CD4-positive, alpha-beta T cell treated with Interleukin-17A for 1 hour (primary cell): ENCODE results near the gene B4GALNT3.
"Not testable (repeated sequence)": the region's sequence is repeated elsewhere in the genome, so short reads cannot be mapped to it uniquely, and the experiment has no call there.

Experiments
- DNase-seq: peaks from one replicate; pipeline ENCODE4 v3.0.0-alpha.2; 2020

B4GALNT3 gene

GRCh38 chr12:561391-561705, 101.6 kb downstream of the B4GALNT3 start:
- no peak for DNase-seq

DNA sequence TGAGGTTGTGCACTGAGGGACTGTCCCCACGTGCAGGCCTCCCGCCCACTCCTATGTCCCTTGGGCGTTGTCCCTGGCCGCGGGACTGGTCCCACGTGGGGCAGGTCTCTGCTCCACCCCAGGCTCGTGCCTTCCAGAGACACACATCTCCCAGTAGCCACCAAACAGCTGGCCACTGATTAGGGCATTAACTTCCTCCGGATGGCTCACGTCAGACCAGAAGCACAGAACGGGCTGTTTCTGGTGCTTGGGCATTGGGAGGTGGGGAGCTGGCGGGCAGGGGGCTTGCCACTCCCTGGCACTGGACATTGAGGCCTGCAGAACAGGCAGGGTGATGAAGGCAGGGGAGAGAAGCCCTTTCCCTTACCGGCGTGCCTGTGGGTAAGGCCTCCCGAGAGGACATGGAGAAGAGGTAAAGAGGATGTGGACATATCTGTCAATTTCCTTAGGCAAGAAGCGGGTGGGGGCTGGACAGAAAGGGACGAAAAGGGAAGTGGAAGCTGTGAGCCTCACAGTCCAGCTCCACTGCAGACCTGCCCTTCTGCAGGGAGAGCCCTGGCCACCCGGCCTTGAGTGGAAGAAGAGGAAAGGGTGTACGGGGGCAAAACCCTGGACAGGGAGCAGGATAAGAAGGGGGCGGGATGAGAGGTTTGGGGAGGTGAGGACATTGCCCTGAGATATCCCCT, 102.3 kb downstream of the B4GALNT3 start:
- DNase-seq, result no peak

DNA sequence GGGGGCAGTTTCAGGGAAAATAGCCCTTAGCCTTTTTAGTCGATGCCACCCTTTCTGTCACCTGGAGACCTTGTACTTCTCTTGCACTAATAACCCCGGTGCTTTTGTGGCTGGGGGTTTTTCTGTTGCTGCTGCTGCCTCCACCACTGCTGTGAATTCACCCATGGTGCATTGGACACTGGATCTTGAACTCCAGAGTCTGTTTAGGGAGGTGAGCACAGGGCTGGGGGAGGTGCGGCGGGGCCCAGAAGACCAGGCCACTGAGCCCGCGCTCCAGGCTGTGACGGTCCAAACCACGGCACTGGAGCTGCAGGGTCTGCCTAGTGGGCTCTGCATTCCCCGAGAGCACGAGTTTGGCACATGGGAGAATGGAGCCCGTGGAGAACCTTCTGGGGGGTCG, 102.9 kb downstream of the B4GALNT3 start:
- no peak for DNase-seq

DNA sequence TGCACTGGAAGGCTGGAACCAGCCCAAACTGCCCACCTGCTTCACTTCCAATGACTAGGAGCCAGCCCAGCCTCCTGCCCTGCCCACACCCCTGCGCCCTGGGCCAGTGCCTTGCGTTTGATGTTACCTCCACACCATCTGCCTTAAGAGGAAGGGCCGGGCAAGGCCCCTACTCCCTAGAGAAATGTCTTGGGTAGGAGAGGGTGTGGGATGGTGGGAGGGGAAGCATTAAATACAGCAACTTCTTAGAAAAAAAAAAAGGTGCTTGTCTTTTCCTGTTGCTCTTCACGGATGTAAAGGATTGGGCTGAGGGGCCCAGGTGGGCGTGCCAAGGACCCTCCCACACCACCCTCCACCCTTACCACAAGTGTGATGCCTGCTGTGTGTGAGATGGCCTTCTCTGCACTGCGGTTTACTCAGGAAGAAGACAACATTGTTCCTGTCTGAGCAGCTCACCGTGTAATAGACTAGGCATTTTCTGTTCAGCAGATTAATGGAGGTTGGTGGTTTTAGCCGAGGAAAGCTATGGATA, 103.6 kb downstream of the B4GALNT3 start:
- DNase-seq, result peak; percentile 79

- DNase-seq, result no peak
Measured at GRCh38 chr12:563787-564298, 104.1 kb downstream of the B4GALNT3 start.

DNA sequence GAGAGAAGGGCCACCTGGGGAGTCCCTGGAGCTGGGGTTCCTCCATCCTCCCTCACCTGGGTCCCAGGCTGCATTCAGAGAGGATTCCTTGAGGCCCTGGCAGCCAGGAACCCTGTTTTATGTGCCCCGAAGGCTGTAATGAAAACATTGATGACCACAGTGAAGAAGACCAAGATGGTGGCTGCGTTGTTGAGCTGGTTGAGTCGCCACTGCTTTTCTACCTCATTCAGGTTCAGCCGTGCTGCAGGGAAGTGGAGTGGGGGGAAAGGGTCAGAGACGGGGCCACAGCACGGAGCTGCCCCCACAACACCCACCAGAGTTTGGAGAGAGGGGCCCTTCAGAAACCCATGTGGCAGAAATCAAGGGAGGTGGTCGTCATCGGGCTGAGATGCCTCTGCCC, 105.4 kb downstream of the B4GALNT3 start:
- no peak for DNase-seq

DNA sequence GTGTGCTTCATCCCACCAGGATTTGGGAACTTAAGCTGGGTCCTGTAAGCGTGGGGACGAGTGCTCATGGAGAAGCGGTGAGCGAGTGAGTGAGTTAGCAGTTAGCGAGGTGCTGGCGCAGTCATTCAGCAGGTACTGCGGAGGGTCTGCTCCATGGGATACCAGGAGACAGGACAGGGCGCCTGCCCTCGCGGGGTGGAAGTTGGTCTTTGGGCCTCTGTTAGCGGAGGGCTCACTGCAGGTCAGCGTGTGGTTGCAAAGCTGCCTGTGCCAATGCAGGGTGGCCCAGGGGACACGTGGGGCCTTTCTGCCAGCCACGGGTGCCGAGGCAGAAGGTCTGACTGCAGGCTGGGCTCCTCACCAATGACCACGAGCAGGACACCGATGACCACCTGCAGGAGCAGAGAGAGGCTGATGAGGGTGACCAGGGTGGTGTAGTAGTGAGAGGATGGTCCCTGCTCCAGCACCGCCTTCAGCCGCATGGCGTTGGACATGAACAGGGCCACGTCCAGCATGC, 105.9 kb downstream of the B4GALNT3 start:
- DNase-seq, result no peak

DNA sequence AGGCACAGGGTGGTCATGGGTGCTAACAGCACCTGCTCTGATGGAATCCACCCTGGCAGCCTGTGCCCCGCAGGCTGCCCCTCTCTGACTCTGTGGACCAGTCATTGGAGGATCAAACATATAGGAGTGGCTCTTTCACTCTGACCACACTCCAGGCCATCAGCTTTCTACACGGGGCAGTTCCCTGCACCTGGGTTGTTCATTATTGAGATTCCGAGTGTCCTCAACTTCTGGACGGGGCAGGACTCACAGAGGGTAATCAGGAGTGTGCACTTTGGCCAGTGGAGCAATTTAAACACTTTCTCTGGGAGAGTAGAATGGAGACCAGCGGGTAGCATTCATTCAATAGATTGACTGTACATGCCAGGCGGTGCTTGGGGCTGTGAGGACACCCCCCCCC, 108.7 kb downstream of the B4GALNT3 start:
- DNase-seq, result no peak

DNA sequence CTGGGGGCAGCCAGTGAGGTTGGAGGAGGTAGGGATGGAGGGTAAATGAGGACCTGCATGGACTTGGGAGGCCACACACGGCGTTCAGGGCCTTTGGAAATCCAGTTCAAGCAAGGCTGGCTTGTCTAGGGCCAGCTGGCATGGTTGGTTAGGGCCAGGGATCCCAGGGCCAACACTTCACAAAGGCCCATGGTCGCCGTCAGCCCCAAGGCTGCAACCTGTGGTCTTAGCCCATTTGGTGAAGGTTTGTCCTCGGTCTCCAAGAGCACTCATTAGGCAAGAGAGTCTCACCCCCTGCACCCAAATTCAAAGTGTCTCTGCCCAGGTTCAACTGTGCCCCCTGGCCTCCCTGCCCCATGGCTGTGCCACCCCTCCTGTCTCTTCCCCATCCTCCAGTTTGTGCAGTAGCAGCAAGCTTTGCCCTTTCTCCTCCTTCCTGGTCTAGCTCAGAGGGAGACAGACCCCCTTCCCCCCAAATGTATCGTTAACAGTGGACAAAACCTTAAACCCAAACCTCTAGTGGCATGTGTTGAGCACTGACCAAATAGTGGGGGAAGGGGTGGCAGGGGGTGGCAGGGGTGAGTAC, 109.4 kb downstream of the B4GALNT3 start:
- no peak for DNase-seq

DNA sequence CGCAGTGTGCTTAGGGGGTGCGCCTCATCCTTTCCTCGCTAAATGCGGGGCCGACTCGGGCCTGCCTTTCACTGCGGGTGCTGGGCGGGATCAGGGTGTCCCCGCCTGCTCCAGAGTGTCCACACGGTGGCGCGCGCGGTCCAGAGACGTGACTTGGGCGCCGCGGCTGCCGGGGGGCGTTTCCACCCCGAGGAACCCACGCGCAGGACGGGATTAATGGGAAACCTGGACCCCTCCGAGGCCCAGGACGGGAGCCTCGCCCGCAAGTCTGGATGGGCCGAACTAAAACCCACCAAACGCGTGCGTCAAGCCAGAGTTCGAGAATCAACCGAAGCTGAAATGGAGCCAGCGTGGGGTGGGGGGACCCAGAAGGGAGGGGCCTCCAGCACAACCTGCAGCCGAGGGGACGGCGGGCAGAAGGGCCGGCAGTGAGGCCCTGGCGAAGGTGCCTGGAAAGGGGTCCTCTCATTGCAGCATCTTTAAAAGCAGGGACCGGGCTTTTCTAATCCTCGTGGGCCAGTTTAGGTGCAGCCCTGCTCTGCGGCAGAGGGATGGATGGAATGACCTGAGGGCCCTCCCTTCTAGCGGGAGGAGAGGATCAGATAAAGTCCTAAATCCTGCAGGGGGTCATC, 110.2 kb downstream of the B4GALNT3 start:
- DNase-seq, result peak; percentile 86

GRCh38 chr12:570435-570920, 110.7 kb downstream of the B4GALNT3 start:
- no peak for DNase-seq

GRCh38 chr12:570921-571794, 111.4 kb downstream of the B4GALNT3 start:
- DNase-seq, result no peak

DNA sequence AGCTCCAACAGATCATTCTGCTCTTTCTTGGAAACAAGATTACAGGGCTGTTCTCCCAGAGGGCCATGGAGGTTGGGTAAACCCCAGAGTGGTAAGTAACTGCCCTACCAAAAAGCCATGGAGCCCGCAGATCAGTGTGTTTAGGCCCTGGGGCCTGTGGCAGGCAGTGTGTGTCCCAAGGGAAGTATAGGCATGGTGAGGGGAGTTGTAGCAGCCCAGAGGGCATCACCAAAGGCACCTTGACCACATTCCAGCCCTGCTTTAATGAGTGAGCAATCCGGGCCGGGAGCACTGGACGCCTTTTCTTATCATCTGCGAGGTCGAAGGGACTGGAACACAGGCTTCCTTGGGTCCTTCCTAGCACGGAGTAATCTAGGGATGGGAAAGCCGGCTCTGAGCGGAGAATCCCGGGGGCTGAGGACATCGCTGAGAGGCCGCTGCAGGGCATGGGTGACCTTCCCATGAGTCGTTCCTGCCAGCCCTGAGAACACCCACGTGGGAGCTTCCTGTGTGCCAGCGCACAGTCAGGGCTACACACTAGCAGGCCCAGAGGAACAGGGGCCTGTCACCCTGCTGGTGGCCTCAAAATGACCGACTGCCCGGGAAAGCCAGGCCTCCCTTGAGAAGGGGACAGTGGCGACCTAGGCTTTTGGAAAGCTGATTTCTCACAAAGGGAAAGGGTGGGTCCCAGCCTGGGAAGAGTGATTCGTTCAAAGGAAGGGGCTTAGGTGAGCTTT, 112.2 kb downstream of the B4GALNT3 start:
- DNase-seq, result no peak

DNA sequence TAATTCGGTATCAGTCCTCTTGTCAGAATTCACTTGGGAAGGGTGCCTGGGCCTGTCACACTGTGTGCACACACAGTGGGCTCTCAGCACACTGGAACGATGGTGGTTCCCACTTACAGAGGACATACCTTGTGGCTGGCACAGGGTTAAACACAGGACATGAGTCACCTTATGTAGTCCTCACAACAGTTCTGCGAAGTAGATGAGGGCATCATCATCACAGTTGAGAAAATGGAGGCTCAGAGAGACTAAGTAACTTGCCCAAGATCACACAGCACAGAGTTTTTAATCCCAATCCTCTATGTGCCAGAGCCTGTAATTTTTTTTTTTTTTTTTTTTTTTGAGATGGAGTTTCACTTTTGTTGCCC, 112.8 kb downstream of the B4GALNT3 start:
- DNase-seq, result no peak

DNA sequence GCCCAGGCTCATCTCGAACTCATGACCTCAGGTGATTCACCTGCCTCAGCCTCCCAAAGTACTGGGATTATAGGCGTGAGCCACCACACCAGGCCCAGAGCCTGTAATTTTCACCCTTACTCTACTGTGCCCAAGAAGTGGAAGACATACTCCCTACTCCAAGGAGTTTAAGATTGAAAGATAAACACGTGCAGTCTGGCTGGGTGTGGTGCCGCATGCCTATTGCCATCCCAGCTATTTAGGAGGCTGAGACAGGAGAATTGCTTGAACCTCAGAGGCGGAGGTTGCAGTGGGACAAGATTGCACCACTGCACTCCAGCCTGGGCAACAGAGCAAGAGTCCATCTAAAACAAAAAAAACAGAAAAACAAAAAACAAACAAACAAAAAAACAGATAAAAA, 113.5 kb downstream of the B4GALNT3 start:
- no peak for DNase-seq

- DNase-seq, result no peak
Measured at GRCh38 chr12:574475-575128, 114.9 kb downstream of the B4GALNT3 start.

- no peak for DNase-seq
Measured at GRCh38 chr12:575129-575502, 115.4 kb downstream of the B4GALNT3 start.

DNA sequence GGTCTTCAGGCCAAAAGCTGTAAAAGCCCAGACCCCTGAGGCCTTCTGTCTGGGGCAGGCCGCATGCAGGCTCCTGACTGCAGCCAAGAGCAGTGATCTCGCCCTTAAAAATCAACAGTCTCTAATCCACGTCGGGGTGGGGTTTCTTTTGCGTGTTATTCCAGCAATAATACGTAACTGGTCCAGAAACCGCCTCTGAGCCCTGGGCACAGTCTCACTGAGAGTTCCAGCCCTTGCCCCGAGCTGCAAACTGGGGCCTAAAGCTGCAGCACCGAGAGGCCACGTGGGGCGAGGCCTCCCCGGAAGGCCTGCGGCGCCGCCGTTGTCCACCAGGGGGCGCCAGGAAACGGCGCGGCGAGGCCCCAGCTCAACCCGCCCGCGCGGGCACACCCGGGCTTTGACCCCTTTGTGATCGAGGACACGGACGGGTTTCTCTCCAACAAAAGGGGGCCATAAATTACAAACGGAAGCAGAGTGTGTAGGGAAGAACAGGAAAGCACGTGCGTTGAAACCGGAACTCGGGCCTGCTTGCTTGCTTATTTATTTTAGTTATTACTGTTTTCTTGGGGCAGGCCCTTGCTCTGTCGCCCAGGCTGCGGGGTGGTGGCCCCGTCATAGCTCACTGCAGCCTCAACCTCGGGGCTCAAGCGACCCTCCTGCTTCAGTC, 116.3 kb downstream of the B4GALNT3 start:
- peak; percentile 85 for DNase-seq

GRCh38 chr12:576615-577110, 116.9 kb downstream of the B4GALNT3 start:
- DNase-seq, result no peak

DNA sequence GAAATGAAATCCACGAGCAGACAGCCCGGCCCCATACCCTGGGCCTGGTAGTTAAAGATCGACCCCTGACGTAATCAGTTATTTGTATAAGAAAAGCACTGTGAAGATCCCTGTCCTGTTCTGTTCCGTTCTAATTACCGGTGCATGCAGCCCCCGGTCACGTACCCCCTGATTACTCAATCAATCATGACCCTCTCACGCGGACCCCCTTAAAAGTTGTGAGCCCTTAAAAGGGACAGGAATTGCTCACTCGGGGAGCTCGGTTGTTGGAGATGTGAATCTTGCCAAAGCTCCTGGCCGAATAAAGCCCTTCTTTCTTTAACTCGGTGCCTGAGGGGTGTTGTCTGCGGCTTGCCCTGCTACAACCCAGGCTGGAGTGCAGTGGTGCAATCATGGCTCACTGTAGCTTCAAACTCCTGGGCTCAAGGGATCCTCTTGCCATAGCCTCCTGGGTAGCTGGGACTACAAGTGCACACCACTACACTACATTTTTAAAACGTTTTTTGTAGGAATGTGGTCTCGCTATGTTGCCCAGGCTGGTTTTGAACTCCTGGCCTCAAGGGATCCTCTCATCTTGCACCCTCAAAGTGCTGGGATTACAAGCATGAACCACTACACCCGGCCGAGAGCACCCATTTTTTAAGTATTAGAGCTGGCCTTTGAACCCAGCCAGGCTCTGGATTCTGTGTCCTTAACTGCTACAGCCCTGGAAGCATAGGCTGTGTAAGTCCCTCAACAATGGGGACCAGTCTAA, 118.4 kb downstream of the B4GALNT3 start:
- not testable (repeated sequence) for DNase-seq
